HEK293 (cell line): ENCODE data around the gene L2HGDH.

Experiments used
- CTCF ChIP-seq: fragments of 450-650 bp; formaldehyde crosslinking; IDR thresholded peaks from 2 replicates; pipeline ENCODE4 v1.5.1; 2016; ENCODE audit warnings: missing biosample characterization, missing genetic modification characterization
- KLF1 ChIP-seq: fragments of 450-650 bp; formaldehyde crosslinking; IDR thresholded peaks from 2 replicates; pipeline ENCODE4 v1.5.1; 2016; ENCODE audit warnings: missing biosample characterization, missing genetic modification characterization
- SP3 ChIP-seq: fragments of 450-650 bp; formaldehyde crosslinking; IDR thresholded peaks from 2 replicates; pipeline ENCODE4 v1.5.1; 2016; ENCODE audit warnings: missing biosample characterization, missing genetic modification characterization
- YY1 ChIP-seq: fragments of 450-650 bp; formaldehyde crosslinking; IDR thresholded peaks from 2 replicates; pipeline ENCODE4 v1.5.1; 2018; ENCODE audit warnings: missing biosample characterization, missing genetic modification characterization
- ZBTB20 ChIP-seq: fragments of 450-650 bp; formaldehyde crosslinking; IDR thresholded peaks from 2 replicates; pipeline ENCODE4 v1.5.1; 2016; ENCODE audit warnings: missing biosample characterization, missing genetic modification characterization
- ZNF362 ChIP-seq: fragments of 450-650 bp; formaldehyde crosslinking; IDR thresholded peaks from 2 replicates; pipeline ENCODE4 v1.5.1; 2016; ENCODE audit warnings: missing biosample characterization, missing genetic modification characterization
- ZNF555 ChIP-seq: fragments of 450-650 bp; formaldehyde crosslinking; conservative IDR thresholded peaks from 2 replicates; pipeline ENCODE4 v1.5.1; 2017; ENCODE audit warnings: missing biosample characterization, mild to moderate bottlenecking, missing genetic modification characterization, inconsistent platforms
- ZNF747 ChIP-seq: fragments of 450-650 bp; formaldehyde crosslinking; IDR thresholded peaks from 2 replicates; pipeline ENCODE4 v1.5.1; 2016; ENCODE audit warnings: missing biosample characterization, missing genetic modification characterization
- ZNF830 ChIP-seq: fragments of 450-650 bp; IDR thresholded peaks from 2 replicates; pipeline ENCODE4 v1.5.0; 2018; ENCODE audit warnings: missing biosample characterization, missing genetic modification characterization, low read depth, mild to moderate bottlenecking, moderate library complexity

- TF ChIP-seq ZNF555 (tag by site-specific recombination) (no peak), YY1 (tag by site-specific recombination) (no peak), ZNF830 (tag by site-specific recombination) (no peak), CTCF (tag by site-specific recombination) (no peak), ZBTB20 (tag by site-specific recombination) (peak; percentile 30; the same call in 1 of the 2 replicates), ZNF747 (tag by site-specific recombination) (no peak), KLF1 (tag by site-specific recombination) (no peak), SP3 (tag by site-specific recombination) (no peak), ZNF362 (tag by site-specific recombination) (no peak)
Observed at GRCh38 chr14:50334211-50334610, 22.2 kb upstream of the L2HGDH start.
